Ramos (cell line): ENCODE data around the gene AVL9.

Experiments used
- in situ Hi-C: fragments of 300-500 bp; cut with MboI; formaldehyde crosslinking; loops from one replicate; pipeline ENCODE4 v1.14.3; 2022; ENCODE audit warnings: low sequenced_read_pairs; ENCODE audit not compliant: unreplicated experiment

The AVL9 gene

GRCh38 chr7:32490127-32490796 is 5.0 kb upstream of the AVL9 start, which contains the start of gene LSM5:
TSS of gene LSM5 (minus strand) at chr7:32490380. CDS start at chr7:32490365, 15 bp downstream.
- in situ Hi-C loops = no loop called here

- in situ Hi-C loops = no loop called here
Observed at GRCh38 chr7:32494946-32495297, 367 bp upstream of the AVL9 start.

GRCh38 chr7:32496052-32496813 is 944 bp downstream of the AVL9 start:
- in situ Hi-C loops = no loop called here

GRCh38 chr7:32499755-32500154 is 4.5 kb downstream of the AVL9 start:
- in situ Hi-C loops = loop anchor here (25.0 kb wide), 1 partner anchor 588 kb away; no protein-coding TSS in a partner anchor

- in situ Hi-C loops = loop anchor here (25.0 kb wide), 1 partner anchor 587 kb away; no protein-coding TSS in a partner anchor
Observed at GRCh38 chr7:32500216-32500615, 4.9 kb downstream of the AVL9 start.

GRCh38 chr7:32500922-32501341 is 5.6 kb downstream of the AVL9 start:
- in situ Hi-C loops = loop anchor here (25.0 kb wide), 1 partner anchor 586 kb away; no protein-coding TSS in a partner anchor

GRCh38 chr7:32501522-32501921 is 6.2 kb downstream of the AVL9 start:
- in situ Hi-C loops = loop anchor here (25.0 kb wide), 1 partner anchor 586 kb away; no protein-coding TSS in a partner anchor

- in situ Hi-C loops = loop anchor here (25.0 kb wide), 1 partner anchor 585 kb away; no protein-coding TSS in a partner anchor
Observed at GRCh38 chr7:32502728-32503127, 7.4 kb downstream of the AVL9 start.

GRCh38 chr7:32506266-32507054 is 11.2 kb downstream of the AVL9 start:
- in situ Hi-C loops = loop anchor here (25.0 kb wide), 1 partner anchor 581 kb away; no protein-coding TSS in a partner anchor

GRCh38 chr7:32507414-32507813 is 12.1 kb downstream of the AVL9 start:
- in situ Hi-C loops = loop anchor here (25.0 kb wide), 1 partner anchor 580 kb away; no protein-coding TSS in a partner anchor

GRCh38 chr7:32511791-32512190 is 16.5 kb downstream of the AVL9 start:
- in situ Hi-C loops = loop anchor here (25.0 kb wide), 1 partner anchor 576 kb away; no protein-coding TSS in a partner anchor

- in situ Hi-C loops = loop anchor here (25.0 kb wide), 1 partner anchor 574 kb away; no protein-coding TSS in a partner anchor
Observed at GRCh38 chr7:32513210-32513609, 17.9 kb downstream of the AVL9 start.

- in situ Hi-C loops = loop anchor here (25.0 kb wide), 1 partner anchor 571 kb away; no protein-coding TSS in a partner anchor
Observed at GRCh38 chr7:32515890-32516550, 20.7 kb downstream of the AVL9 start.

- in situ Hi-C loops = loop anchor here (25.0 kb wide), 1 partner anchor 571 kb away; no protein-coding TSS in a partner anchor
Observed at GRCh38 chr7:32516551-32517100, 21.3 kb downstream of the AVL9 start.

GRCh38 chr7:32518534-32519140 is 23.3 kb downstream of the AVL9 start:
- in situ Hi-C loops = loop anchor here (25.0 kb wide), 1 partner anchor 569 kb away; no protein-coding TSS in a partner anchor

GRCh38 chr7:32519763-32520162 is 24.5 kb downstream of the AVL9 start:
- in situ Hi-C loops = loop anchor here (25.0 kb wide), 1 partner anchor 568 kb away; no protein-coding TSS in a partner anchor

GRCh38 chr7:32522746-32523530 is 27.6 kb downstream of the AVL9 start:
- in situ Hi-C loops = loop anchor here (25.0 kb wide), 1 partner anchor 564 kb away; no protein-coding TSS in a partner anchor

- in situ Hi-C loops = loop anchor here (25.0 kb wide), 1 partner anchor 563 kb away; no protein-coding TSS in a partner anchor
Observed at GRCh38 chr7:32524631-32525030, 29.3 kb downstream of the AVL9 start.
